ENCODE results near the gene C2CD4C.

DNA sequence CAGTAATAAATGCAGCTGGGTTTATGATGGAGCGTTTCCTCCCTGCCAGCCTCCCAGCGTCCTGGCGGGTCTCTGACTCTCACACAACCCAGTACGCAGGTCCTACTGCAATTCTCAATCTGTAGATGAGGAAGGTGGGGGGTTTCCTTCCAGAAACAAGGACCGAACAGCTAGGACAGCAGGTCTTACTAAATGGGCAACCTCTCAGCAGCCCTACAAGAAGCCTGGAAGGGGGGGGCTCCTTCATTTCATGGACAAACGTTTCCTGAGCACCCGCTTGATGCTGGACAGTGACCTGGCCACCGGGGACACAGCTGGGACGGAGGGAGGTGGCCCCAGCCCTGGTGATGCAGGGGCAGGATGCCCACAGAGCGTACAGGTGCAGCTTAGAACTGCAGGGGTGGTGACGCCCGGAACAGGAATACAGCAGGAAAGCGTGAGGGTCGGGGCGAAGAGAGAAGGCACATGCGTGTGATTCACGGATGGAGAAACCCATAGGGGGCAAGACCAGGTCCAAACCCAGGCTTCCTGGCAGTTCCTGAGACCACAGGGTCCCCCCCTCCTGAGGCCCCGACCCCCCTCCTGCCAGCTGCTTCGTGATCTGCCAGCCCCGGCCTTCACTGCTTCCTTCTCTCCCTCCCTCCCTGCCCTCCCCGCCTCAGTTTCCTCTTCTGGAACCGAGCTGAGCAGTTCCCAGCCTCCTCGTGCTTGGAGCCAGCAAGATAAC is 732 bp upstream of the C2CD4C start:
- TF ChIP-seq EZH2 (IDR thresholded peaks at IDR 0.05; ENCODE audit: borderline replicate concordance, low read depth, low read length, poor library complexity, severe bottlenecking) = no peak
- no peak for TF ChIP-seq CTCF (conservative IDR thresholded peaks at IDR 0.05; ENCODE audit: low read depth, low read length)

Measured in A673 (cell line).